ENCODE data around the gene MYH15. TPM values are rescaled to one million over a fixed set of nuclear protein-coding genes. Genes with fewer than 3 reads are reported as not detected.
A peak's percentile ranks its signal among the peaks of the same experiment; 100 is the strongest.

The MYH15 gene
- total and polyA plus RNA-seq, 2 experiments from 2014 or later = 1.5 TPM

- Histone ChIP-seq H3K9me2 (replicated peaks; ENCODE audit: insufficient read depth) (no peaks in the 10 kb centered on the region), H3K9me3 (ENCODE audit: low read depth) (no peaks in the 10 kb centered on the region), H3K27ac (no peak overlapping the region), H3K4me3 (no peak overlapping the region), H3K4me2 (no peak overlapping the region), H3K36me3 (replicated peaks; ENCODE audit: insufficient read depth, low read depth) (no peaks in the 10 kb centered on the region), H3K79me2 (no peaks in the 10 kb centered on the region), H3K4me1 (ENCODE audit: insufficient read depth) (peaks cover 7% of the 10 kb centered on the region), H3K27me3 (no peaks in the 10 kb centered on the region), H4K20me1 (ENCODE audit: insufficient read depth, poor library complexity, severe bottlenecking) (no peaks in the 10 kb centered on the region), H2AFZ (no peak overlapping the region)
- TF ChIP-seq, protein P1, sequence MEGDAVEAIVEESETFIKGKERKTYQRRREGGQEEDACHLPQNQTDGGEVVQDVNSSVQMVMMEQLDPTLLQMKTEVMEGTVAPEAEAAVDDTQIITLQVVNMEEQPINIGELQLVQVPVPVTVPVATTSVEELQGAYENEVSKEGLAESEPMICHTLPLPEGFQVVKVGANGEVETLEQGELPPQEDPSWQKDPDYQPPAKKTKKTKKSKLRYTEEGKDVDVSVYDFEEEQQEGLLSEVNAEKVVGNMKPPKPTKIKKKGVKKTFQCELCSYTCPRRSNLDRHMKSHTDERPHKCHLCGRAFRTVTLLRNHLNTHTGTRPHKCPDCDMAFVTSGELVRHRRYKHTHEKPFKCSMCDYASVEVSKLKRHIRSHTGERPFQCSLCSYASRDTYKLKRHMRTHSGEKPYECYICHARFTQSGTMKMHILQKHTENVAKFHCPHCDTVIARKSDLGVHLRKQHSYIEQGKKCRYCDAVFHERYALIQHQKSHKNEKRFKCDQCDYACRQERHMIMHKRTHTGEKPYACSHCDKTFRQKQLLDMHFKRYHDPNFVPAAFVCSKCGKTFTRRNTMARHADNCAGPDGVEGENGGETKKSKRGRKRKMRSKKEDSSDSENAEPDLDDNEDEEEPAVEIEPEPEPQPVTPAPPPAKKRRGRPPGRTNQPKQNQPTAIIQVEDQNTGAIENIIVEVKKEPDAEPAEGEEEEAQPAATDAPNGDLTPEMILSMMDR (IDR thresholded peaks at IDR 0.05; ENCODE audit: poor library complexity) = no peak
- no peak for TF ChIP-seq EZH2phosphoT487 (IDR thresholded peaks at IDR 0.05; ENCODE audit: low read depth, severe bottlenecking, unreplicated experiment)
- no peak for TF ChIP-seq EZH2 (IDR thresholded peaks at IDR 0.05; ENCODE audit: borderline replicate concordance)
- no peak for DNase-seq (ENCODE audit: low spot score)
- 82% methylated on average over 1 of the region's 1 CpG for WGBS (ENCODE audit: low lambda C conversion rate, missing lambda C conversion rate)
Observed at GRCh38 chr3:108488631-108489030, 21.8 kb downstream of the MYH15 start.

GRCh38 chr3:108487439-108487838, 23.0 kb downstream of the MYH15 start:
- Histone ChIP-seq H2AFZ (no peak overlapping the region), H3K9me2 (replicated peaks; ENCODE audit: insufficient read depth) (no peaks in the 10 kb centered on the region), H3K27ac (no peak overlapping the region), H3K36me3 (replicated peaks; ENCODE audit: insufficient read depth, low read depth) (no peaks in the 10 kb centered on the region), H3K4me1 (ENCODE audit: insufficient read depth) (peaks cover 7% of the 10 kb centered on the region), H3K4me2 (no peak overlapping the region), H3K4me3 (no peak overlapping the region), H4K20me1 (ENCODE audit: insufficient read depth, poor library complexity, severe bottlenecking) (no peaks in the 10 kb centered on the region), H3K27me3 (no peaks in the 10 kb centered on the region), H3K79me2 (no peaks in the 10 kb centered on the region), H3K9me3 (ENCODE audit: low read depth) (no peaks in the 10 kb centered on the region)
- no peak for DNase-seq (ENCODE audit: low spot score)
- TF ChIP-seq, protein P1 (IDR thresholded peaks at IDR 0.05; ENCODE audit: poor library complexity) = no peak
- TF ChIP-seq EZH2 (IDR thresholded peaks at IDR 0.05; ENCODE audit: borderline replicate concordance) (no peak), EZH2phosphoT487 (IDR thresholded peaks at IDR 0.05; ENCODE audit: low read depth, severe bottlenecking, unreplicated experiment) (no peak)
- 63% methylated on average over 2 of the region's 2 CpGs for WGBS (ENCODE audit: low lambda C conversion rate, missing lambda C conversion rate)

DNA sequence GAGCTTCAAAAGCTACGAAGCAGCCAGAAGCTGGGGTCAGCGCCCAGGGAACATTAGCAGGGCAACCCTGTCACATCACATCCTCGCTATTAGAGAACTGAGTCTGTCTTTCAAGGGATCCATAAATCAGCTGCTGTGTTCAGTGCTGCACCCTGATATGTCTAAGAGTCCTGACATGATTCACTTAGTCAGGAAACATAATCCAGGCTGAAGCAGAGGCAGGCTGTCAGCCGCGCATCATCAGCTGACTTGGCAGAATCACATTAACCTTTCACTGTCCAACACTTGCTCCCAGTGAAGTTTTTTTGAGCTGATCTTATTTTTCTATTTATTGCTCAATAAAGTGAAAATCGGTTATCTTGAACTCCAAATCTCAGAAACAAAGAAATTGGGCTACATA, 23.5 kb downstream of the MYH15 start:
- H3K27ac ChIP-seq = no peak overlapping the region
- peak; percentile 44 for DNase-seq (ENCODE audit: low spot score)
- no peaks in the 10 kb centered on the region for H4K20me1 ChIP-seq (ENCODE audit: insufficient read depth, poor library complexity, severe bottlenecking)
- no peak overlapping the region for H3K4me3 ChIP-seq
- H3K9me2 ChIP-seq (replicated peaks; ENCODE audit: insufficient read depth) = no peaks in the 10 kb centered on the region
- no peaks in the 10 kb centered on the region for H3K9me3 ChIP-seq (ENCODE audit: low read depth)
- TF ChIP-seq EZH2phosphoT487 (IDR thresholded peaks at IDR 0.05; ENCODE audit: low read depth, severe bottlenecking, unreplicated experiment) (no peak), EZH2 (IDR thresholded peaks at IDR 0.05; ENCODE audit: borderline replicate concordance) (no peak)
- TF ChIP-seq, protein P1 (IDR thresholded peaks at IDR 0.05; ENCODE audit: poor library complexity) = no peak
- no peaks in the 10 kb centered on the region for H3K79me2 ChIP-seq
- 40% methylated on average over 6 of the region's 6 CpGs for WGBS (ENCODE audit: low lambda C conversion rate, missing lambda C conversion rate)
- peaks cover 7% of the 10 kb centered on the region for H3K4me1 ChIP-seq (ENCODE audit: insufficient read depth)
- peak overlapping the region; percentile 39 for H3K4me2 ChIP-seq
- no peaks in the 10 kb centered on the region for H3K27me3 ChIP-seq
- no peaks in the 10 kb centered on the region for H3K36me3 ChIP-seq (replicated peaks; ENCODE audit: insufficient read depth, low read depth)
- no peak overlapping the region for H2AFZ ChIP-seq

- Histone ChIP-seq H3K4me2 (peak overlapping the region; percentile 39), H3K9me3 (ENCODE audit: low read depth) (no peaks in the 10 kb centered on the region), H3K9me2 (replicated peaks; ENCODE audit: insufficient read depth) (no peaks in the 10 kb centered on the region), H3K27me3 (no peaks in the 10 kb centered on the region), H3K4me3 (no peak overlapping the region), H3K27ac (no peak overlapping the region), H3K36me3 (replicated peaks; ENCODE audit: insufficient read depth, low read depth) (no peaks in the 10 kb centered on the region), H3K79me2 (no peaks in the 10 kb centered on the region), H2AFZ (no peak overlapping the region), H3K4me1 (ENCODE audit: insufficient read depth) (peaks cover 7% of the 10 kb centered on the region), H4K20me1 (ENCODE audit: insufficient read depth, poor library complexity, severe bottlenecking) (no peaks in the 10 kb centered on the region)
- TF ChIP-seq EZH2phosphoT487 (IDR thresholded peaks at IDR 0.05; ENCODE audit: low read depth, severe bottlenecking, unreplicated experiment) (no peak), EZH2 (IDR thresholded peaks at IDR 0.05; ENCODE audit: borderline replicate concordance) (no peak)
- TF ChIP-seq, protein P1 (IDR thresholded peaks at IDR 0.05; ENCODE audit: poor library complexity) = no peak
- 65% methylated on average over 3 of the region's 3 CpGs for WGBS (ENCODE audit: low lambda C conversion rate, missing lambda C conversion rate)
- DNase-seq (ENCODE audit: low spot score) = no peak
Observed at GRCh38 chr3:108486338-108486737, 24.1 kb downstream of the MYH15 start.

Measured in hepatocyte (in vitro differentiated cells).